DND-41 (cell line): ENCODE results near the gene URB1.

Experiments
- ATAC-seq: fragments of 200-7000 bp; cut with Tn5 transposase; 3 replicates; pipeline ENCODE4 v1.9.1; 2021; ENCODE audit warnings: low read depth; ENCODE audit not compliant: insufficient read depth
- DNase-seq: peaks from one replicate; pipeline ENCODE4 v3.0.0-alpha.2; 2020
- H2AFZ ChIP-seq: 2 replicates; pipeline ENCODE4 v1.6.0; 2012; ENCODE audit warnings: low read depth, low read length
- H3K27ac ChIP-seq: 2 replicates; pipeline ENCODE4 v1.5.1; 2012; ENCODE audit warnings: low read length, inconsistent platforms
- H3K27me3 ChIP-seq: fragments of 200-600 bp; sonication (generic); 2 replicates; pipeline ENCODE4 v1.6.0; 2012; ENCODE audit warnings: low read length, mild to moderate bottlenecking, inconsistent platforms; ENCODE audit not compliant: insufficient read depth, poor library complexity
- H3K36me3 ChIP-seq: 2 replicates; pipeline ENCODE4 v1.5.1; 2012; ENCODE audit warnings: low read length, inconsistent platforms; ENCODE audit not compliant: insufficient read depth
- H3K4me1 ChIP-seq: 2 replicates; pipeline ENCODE4 v1.5.1; 2012; ENCODE audit warnings: mild to moderate bottlenecking, low read length; ENCODE audit not compliant: insufficient read depth
- H3K4me2 ChIP-seq: 2 replicates; pipeline ENCODE4 v1.6.0; 2012; ENCODE audit warnings: mild to moderate bottlenecking, moderate library complexity, low read length, inconsistent platforms; ENCODE audit not compliant: insufficient read depth
- H3K4me3 ChIP-seq, 2 experiments: fragments of 200-600 bp in 1 of 2; shearing (Covaris generic) in 1 of 2; 2 replicates each; pipeline ENCODE4 v1.5.1; 2012 to 2016; ENCODE audit warnings: inconsistent platforms in 2 of 2, low read length in 2 of 2, mild to moderate bottlenecking in 2 of 2, low read depth in 1 of 2, moderate library complexity in 1 of 2
- H3K79me2 ChIP-seq: 2 replicates; pipeline ENCODE4 v1.6.0; 2012; ENCODE audit warnings: low read length, inconsistent platforms; ENCODE audit not compliant: insufficient read depth
- H3K9ac ChIP-seq: 2 replicates; pipeline ENCODE4 v1.6.0; 2012; ENCODE audit warnings: low read depth, mild to moderate bottlenecking, inconsistent platforms, low read length, moderate library complexity
- H3K9me3 ChIP-seq: 2 replicates; pipeline ENCODE4 v1.5.1; 2012; ENCODE audit warnings: low read length, moderate library complexity, mild to moderate bottlenecking, inconsistent platforms; ENCODE audit not compliant: insufficient read depth, severe bottlenecking
- H4K20me1 ChIP-seq: 2 replicates; pipeline ENCODE4 v1.6.0; 2012; ENCODE audit warnings: low read length; ENCODE audit not compliant: insufficient read depth
- EZH2 ChIP-seq: IDR thresholded peaks from 3 replicates; pipeline ENCODE4 v1.6.1; 2012; ENCODE audit warnings: borderline replicate concordance, low read depth, mild to moderate bottlenecking, moderate library complexity, low read length, inconsistent platforms; ENCODE audit not compliant: severe bottlenecking
- TF ChIP-seq, protein P1 (sequence below): IDR thresholded peaks from 2 replicates; pipeline ENCODE4 v1.5.1; 2012; ENCODE audit warnings: borderline replicate concordance, low read length, moderate library complexity, mild to moderate bottlenecking; ENCODE audit not compliant: poor library complexity, severe bottlenecking; ENCODE audit errors: extremely low read depth

The URB1 gene

DNA sequence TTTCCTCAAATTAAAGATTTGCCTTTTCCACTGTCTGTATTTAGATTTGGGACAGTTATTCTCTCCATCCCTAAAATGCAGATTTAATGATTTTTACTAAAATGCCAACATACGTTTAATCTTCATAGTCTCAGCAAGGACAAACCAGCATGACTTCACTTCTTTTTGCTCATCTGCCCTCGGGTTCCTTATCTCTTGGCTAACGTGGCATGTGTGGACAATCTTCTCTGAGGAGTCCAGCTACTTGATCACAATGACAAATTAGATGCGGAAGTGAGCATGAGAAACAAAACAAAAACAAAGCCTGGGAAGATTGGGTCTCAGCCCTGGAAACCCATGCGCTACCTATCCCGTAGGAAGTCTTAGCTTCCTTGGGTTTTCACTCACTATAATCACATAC is 93.1 kb downstream of the URB1 start:
- no peaks in the 10 kb centered on the region for H4K20me1 ChIP-seq
- no peaks in the 10 kb centered on the region for H3K4me1 ChIP-seq
- no peaks in the 10 kb centered on the region for H3K27me3 ChIP-seq
- H3K79me2 ChIP-seq = no peaks in the 10 kb centered on the region
- no peak overlapping the region for H3K4me3 ChIP-seq
- H3K27ac ChIP-seq = no peak overlapping the region
- H3K36me3 ChIP-seq = no peaks in the 10 kb centered on the region; the same call in 1 of the 2 replicates
- no peak overlapping the region for H3K9ac ChIP-seq
- no peaks in the 10 kb centered on the region for H3K9me3 ChIP-seq
- DNase-seq (no peak), ATAC-seq (no peak)
- TF ChIP-seq EZH2 = no peak
- H2AFZ ChIP-seq = no peak overlapping the region
- no peak overlapping the region for H3K4me2 ChIP-seq

DNA sequence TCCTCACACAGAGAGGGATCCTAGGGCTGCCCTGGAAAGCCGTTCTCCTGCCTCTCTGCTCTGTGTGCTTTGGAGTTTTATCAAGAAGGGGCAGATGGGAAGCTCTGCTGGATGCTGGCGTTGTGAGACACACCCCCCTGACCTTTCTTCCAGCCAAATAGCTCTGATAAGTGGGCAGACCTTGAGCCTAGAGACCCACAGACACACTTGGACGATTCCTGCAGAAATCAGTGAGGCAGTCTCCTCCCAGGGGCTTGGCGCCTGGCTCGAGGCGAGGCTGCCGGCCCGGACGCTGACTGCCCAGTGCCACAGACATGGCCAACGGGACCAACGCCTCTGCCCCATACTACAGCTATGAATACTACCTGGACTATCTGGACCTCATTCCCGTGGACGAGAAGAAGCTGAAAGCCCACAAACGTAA is 94.1 kb downstream of the URB1 start, which contains the start of gene MRAP:
TSS of gene MRAP (plus strand) at position 198 of the 424 bp plus-strand sequence. CDS start at position 315, 117 bp downstream.
- no peaks in the 10 kb centered on the region for H4K20me1 ChIP-seq
- H3K9ac ChIP-seq = no peak within 1 kb of the TSS
- TF ChIP-seq, protein P1, sequence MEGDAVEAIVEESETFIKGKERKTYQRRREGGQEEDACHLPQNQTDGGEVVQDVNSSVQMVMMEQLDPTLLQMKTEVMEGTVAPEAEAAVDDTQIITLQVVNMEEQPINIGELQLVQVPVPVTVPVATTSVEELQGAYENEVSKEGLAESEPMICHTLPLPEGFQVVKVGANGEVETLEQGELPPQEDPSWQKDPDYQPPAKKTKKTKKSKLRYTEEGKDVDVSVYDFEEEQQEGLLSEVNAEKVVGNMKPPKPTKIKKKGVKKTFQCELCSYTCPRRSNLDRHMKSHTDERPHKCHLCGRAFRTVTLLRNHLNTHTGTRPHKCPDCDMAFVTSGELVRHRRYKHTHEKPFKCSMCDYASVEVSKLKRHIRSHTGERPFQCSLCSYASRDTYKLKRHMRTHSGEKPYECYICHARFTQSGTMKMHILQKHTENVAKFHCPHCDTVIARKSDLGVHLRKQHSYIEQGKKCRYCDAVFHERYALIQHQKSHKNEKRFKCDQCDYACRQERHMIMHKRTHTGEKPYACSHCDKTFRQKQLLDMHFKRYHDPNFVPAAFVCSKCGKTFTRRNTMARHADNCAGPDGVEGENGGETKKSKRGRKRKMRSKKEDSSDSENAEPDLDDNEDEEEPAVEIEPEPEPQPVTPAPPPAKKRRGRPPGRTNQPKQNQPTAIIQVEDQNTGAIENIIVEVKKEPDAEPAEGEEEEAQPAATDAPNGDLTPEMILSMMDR = no peak
- no peak for TF ChIP-seq EZH2
- no peak within 1 kb of the TSS for H3K27ac ChIP-seq
- no peaks in the 10 kb centered on the region for H3K9me3 ChIP-seq
- H3K4me2 ChIP-seq = no peak within 1 kb of the TSS
- DNase-seq (no peak), ATAC-seq (no peak)
- no peaks in the 10 kb centered on the region for H3K4me1 ChIP-seq
- H3K79me2 ChIP-seq = no peaks in the 10 kb centered on the region
- no peak within 1 kb of the TSS for H2AFZ ChIP-seq
- H3K4me3 ChIP-seq = no peak within 1 kb of the TSS
- no peaks in the 10 kb centered on the region; the same call in 1 of the 2 replicates for H3K36me3 ChIP-seq
- no peaks in the 10 kb centered on the region for H3K27me3 ChIP-seq

DNA sequence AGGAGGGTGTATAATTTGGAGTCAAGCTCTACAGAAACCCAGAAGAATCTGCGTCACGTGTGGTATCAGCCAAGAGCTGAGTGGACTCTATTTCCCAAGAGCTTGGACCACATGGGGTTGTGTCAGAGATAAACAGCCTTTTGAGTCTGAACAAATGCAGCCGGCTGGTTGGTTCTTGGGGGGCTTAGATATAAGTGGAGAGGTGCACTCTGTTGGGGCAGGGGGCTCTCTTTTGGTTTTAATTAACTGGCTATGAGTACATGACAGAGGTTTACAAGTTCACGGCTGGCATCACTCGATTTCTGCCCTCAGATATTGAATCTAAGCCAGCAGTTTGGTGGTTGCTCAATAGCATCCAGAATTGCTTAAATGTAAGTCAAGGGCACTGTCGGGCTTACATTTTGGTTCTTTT is 94.7 kb downstream of the URB1 start:
- H3K79me2 ChIP-seq = no peaks in the 10 kb centered on the region
- no peak for DNase-seq
- H3K4me3 ChIP-seq = no peak overlapping the region
- no peak overlapping the region for H3K4me2 ChIP-seq
- no peak overlapping the region for H3K27ac ChIP-seq
- H3K27me3 ChIP-seq = no peaks in the 10 kb centered on the region
- H3K36me3 ChIP-seq = no peaks in the 10 kb centered on the region; the same call in 1 of the 2 replicates
- no peak for ATAC-seq
- no peak for TF ChIP-seq EZH2
- TF ChIP-seq, protein P1 = no peak
- no peaks in the 10 kb centered on the region for H4K20me1 ChIP-seq
- H3K9me3 ChIP-seq = no peaks in the 10 kb centered on the region
- no peak overlapping the region for H2AFZ ChIP-seq
- no peaks in the 10 kb centered on the region for H3K4me1 ChIP-seq
- H3K9ac ChIP-seq = no peak overlapping the region

DNA sequence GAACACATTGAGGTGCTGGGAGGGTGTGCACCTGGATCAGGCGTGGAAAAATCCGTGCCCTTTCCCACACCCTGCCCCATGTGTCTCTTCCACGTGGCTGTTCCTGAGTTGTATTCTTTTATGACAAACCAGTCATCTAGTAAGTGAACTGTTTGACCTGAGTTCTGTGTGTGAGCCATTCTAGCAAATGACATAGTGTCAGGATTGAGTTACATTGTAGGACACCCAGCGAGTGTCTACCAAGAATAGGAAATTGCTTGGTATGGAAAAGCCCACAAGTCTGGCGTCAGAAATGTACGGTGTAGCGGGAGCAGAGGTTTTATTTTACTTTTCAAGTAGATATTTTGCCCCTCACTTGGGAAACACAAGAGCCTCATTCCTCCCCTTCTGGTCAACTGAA is 95.4 kb downstream of the URB1 start:
- no peaks in the 10 kb centered on the region for H3K4me1 ChIP-seq
- H3K4me2 ChIP-seq = no peak overlapping the region
- ATAC-seq (no peak), DNase-seq (no peak)
- no peak overlapping the region for H3K27ac ChIP-seq
- H3K79me2 ChIP-seq = no peaks in the 10 kb centered on the region
- no peaks in the 10 kb centered on the region for H3K9me3 ChIP-seq
- H3K4me3 ChIP-seq = no peak overlapping the region
- no peak overlapping the region for H2AFZ ChIP-seq
- H3K27me3 ChIP-seq = no peaks in the 10 kb centered on the region
- H4K20me1 ChIP-seq = no peaks in the 10 kb centered on the region
- H3K9ac ChIP-seq = no peak overlapping the region
- no peak for TF ChIP-seq EZH2
- TF ChIP-seq, protein P1 = no peak
- no peaks in the 10 kb centered on the region; the same call in 1 of the 2 replicates for H3K36me3 ChIP-seq
